H1 (cell line): ENCODE results near the gene SLC8A1. TPM values are rescaled to one million over a fixed set of nuclear protein-coding genes. Genes with fewer than 3 reads are reported as not detected.

Source experiments
- CTCF ChIA-PET: fragments of 300-600 bp; sonication (Branson Sonifier 250); formaldehyde crosslinking; loops from one replicate; lab custom pipeline; 2021; ENCODE audit not compliant: partially characterized antibody; lab: Charles Lee
- POLR2A ChIA-PET: fragments of 300-600 bp; sonication (Branson Sonifier 250); formaldehyde crosslinking; loops from one replicate; lab custom pipeline; 2021; ENCODE audit warnings: inconsistent platforms; ENCODE audit not compliant: partially characterized antibody; lab: Charles Lee
- DNase-seq, 2 experiments: peaks; one replicate each; pipeline versions ENCODE4 v3.0.0 to v3.0.0-alpha.2; 2010 to 2022; ENCODE audit warnings: low spot score in 2 of 2, low read depth in 1 of 2, mixed read lengths in 1 of 2
- FAIRE-seq: peaks from 2 replicates; lab custom pipeline; 2011; peaks lifted over from hg19 to GRCh38; lab: Jason Lieb, UNC
- H2AFZ ChIP-seq: 2 replicates; pipeline ENCODE4 v1.8.1; 2012; ENCODE audit warnings: low read length, inconsistent platforms
- H2AK5ac ChIP-seq: 2 replicates; pipeline ENCODE4 v1.6.1; 2013; ENCODE audit warnings: low read depth, low read length
- H2BK120ac ChIP-seq: replicated peaks from 2 replicates; pipeline ENCODE3; 2013; ENCODE audit warnings: low read depth, low read length, inconsistent platforms
- H2BK12ac ChIP-seq: 2 replicates; pipeline ENCODE4 v1.6.1; 2013; ENCODE audit warnings: low read depth, low read length
- H2BK15ac ChIP-seq: 2 replicates; pipeline ENCODE4 v1.6.1; 2013; ENCODE audit warnings: low read length
- H2BK20ac ChIP-seq: 2 replicates; pipeline ENCODE4 v1.6.1; 2013; ENCODE audit warnings: low read length
- H2BK5ac ChIP-seq: 2 replicates; pipeline ENCODE4 v1.6.1; 2013; ENCODE audit warnings: low read depth, low read length
- H3K14ac ChIP-seq: 2 replicates; pipeline ENCODE4 v1.6.1; 2013; ENCODE audit warnings: inconsistent platforms; ENCODE audit not compliant: insufficient read length
- H3K18ac ChIP-seq: 2 replicates; pipeline ENCODE4 v1.6.1; 2013; ENCODE audit warnings: low read length; ENCODE audit errors: extremely low read depth
- H3K23ac ChIP-seq: 2 replicates; pipeline ENCODE4 v1.6.1; 2013; ENCODE audit warnings: inconsistent platforms; ENCODE audit not compliant: insufficient read length
- H3K23me2 ChIP-seq: 2 replicates; pipeline ENCODE4 v1.6.1; 2013; ENCODE audit warnings: low read depth, low read length
- H3K27ac ChIP-seq: 2 replicates; pipeline ENCODE4 v1.6.1; 2011; ENCODE audit warnings: low read depth, low read length, inconsistent platforms
- H3K27me3 ChIP-seq, 4 experiments: replicated peaks in 1 of 4; 1 replicate in 1 of 4; 2 replicates in 3 of 4; pipeline versions ENCODE4 v1.6.1 to v1.8.1; 2011 to 2013; ENCODE audit warnings: low read length in 3 of 4, mild to moderate bottlenecking in 3 of 4, inconsistent platforms in 2 of 4, mixed read lengths in 2 of 4, moderate library complexity in 1 of 4; ENCODE audit not compliant: control insufficient read depth in 3 of 4, insufficient read depth in 3 of 4; ENCODE audit errors: extremely low read depth in 1 of 4
- H3K36me3 ChIP-seq, 4 experiments: 2 replicates each; pipeline versions ENCODE4 v1.6.1 to v1.8.1; 2011 to 2013; ENCODE audit warnings: mild to moderate bottlenecking in 4 of 4, low read length in 3 of 4, moderate library complexity in 2 of 4, control low read depth in 1 of 4, inconsistent platforms in 1 of 4; ENCODE audit not compliant: insufficient read depth in 4 of 4, control insufficient read depth in 2 of 4
- H3K4ac ChIP-seq: replicated peaks from 2 replicates; pipeline ENCODE3; 2013; ENCODE audit warnings: low read length, low read depth, mixed read lengths, inconsistent platforms; ENCODE audit not compliant: insufficient read length
- H3K4me1 ChIP-seq, 4 experiments: replicated peaks in 1 of 4; 1 replicate in 1 of 4; 2 replicates in 3 of 4; pipeline versions ENCODE4 v1.6.1 to v1.8.1; 2011 to 2013; ENCODE audit warnings: low read length in 3 of 4, inconsistent platforms in 2 of 4, mixed read lengths in 1 of 4; ENCODE audit not compliant: insufficient read depth in 4 of 4, control insufficient read depth in 3 of 4
- H3K4me2 ChIP-seq, 2 experiments: 2 replicates each; pipeline versions ENCODE4 v1.6.1 to v1.8.1; 2011 to 2013; ENCODE audit warnings: low read depth in 2 of 2, low read length in 2 of 2, control low read depth in 1 of 2, inconsistent platforms in 1 of 2, mild to moderate bottlenecking in 1 of 2; ENCODE audit not compliant: insufficient read depth in 1 of 2
- H3K4me3 ChIP-seq, 4 experiments: fragments of 200-600, 300-600 bp in 1 of 4; sonication (generic), shearing (Covaris generic), sonication (Bioruptor Twin) in 1 of 4; 2 replicates each; pipeline versions ENCODE4 v1.5.1 to v1.8.1; 2011 to 2016; ENCODE audit warnings: low read length in 4 of 4, low read depth in 3 of 4, control low read depth in 2 of 4, inconsistent platforms in 2 of 4, mild to moderate bottlenecking in 2 of 4, mixed read lengths in 1 of 4, moderate library complexity in 1 of 4; ENCODE audit not compliant: insufficient read depth in 2 of 4; ENCODE audit errors: extremely low read depth in 1 of 4
- H3K56ac ChIP-seq: replicated peaks from 2 replicates; pipeline ENCODE3; 2013; ENCODE audit warnings: low read depth, mild to moderate bottlenecking, mixed read lengths, low read length, inconsistent platforms; ENCODE audit not compliant: insufficient read length
- H3K79me1 ChIP-seq: 2 replicates; pipeline ENCODE4 v1.6.1; 2013; ENCODE audit warnings: low read depth, low read length, control low read depth
- H3K79me2 ChIP-seq, 2 experiments: 2 replicates each; pipeline versions ENCODE4 v1.6.1 to v1.8.1; 2012 to 2013; ENCODE audit warnings: low read length in 2 of 2, mild to moderate bottlenecking in 2 of 2, inconsistent platforms in 1 of 2; ENCODE audit not compliant: insufficient read depth in 2 of 2, control insufficient read depth in 1 of 2
- H3K9ac ChIP-seq, 4 experiments: replicated peaks in 1 of 4; 1 replicate in 1 of 4; 2 replicates in 3 of 4; pipeline versions ENCODE4 v1.6.1 to v1.8.1; 2011 to 2013; ENCODE audit warnings: low read depth in 3 of 4, low read length in 3 of 4, control low read depth in 2 of 4, mild to moderate bottlenecking in 2 of 4, moderate library complexity in 2 of 4, inconsistent platforms in 1 of 4; ENCODE audit errors: extremely low read depth in 1 of 4
- H3K9me3 ChIP-seq, 2 experiments: 2 replicates each; pipeline versions ENCODE4 v1.6.1 to v1.8.1; 2012 to 2013; ENCODE audit warnings: mild to moderate bottlenecking in 2 of 2, moderate library complexity in 2 of 2, control low read depth in 1 of 2, inconsistent platforms in 1 of 2, low read depth in 1 of 2, low read length in 1 of 2, mixed read lengths in 1 of 2; ENCODE audit not compliant: insufficient read depth in 2 of 2
- H4K20me1 ChIP-seq, 2 experiments: replicated peaks in 1 of 2; 2 replicates each; pipeline versions ENCODE3 to v1.8.1; 2011 to 2013; ENCODE audit warnings: inconsistent platforms in 2 of 2, low read length in 2 of 2, mild to moderate bottlenecking in 1 of 2; ENCODE audit not compliant: insufficient read depth in 2 of 2, control insufficient read depth in 1 of 2
- H4K5ac ChIP-seq: 2 replicates; pipeline ENCODE4 v1.6.1; 2013; ENCODE audit warnings: low read length, low read depth, mixed read lengths, inconsistent platforms; ENCODE audit not compliant: insufficient read length
- H4K8ac ChIP-seq: 2 replicates; pipeline ENCODE4 v1.8.0; 2013; ENCODE audit warnings: mild to moderate bottlenecking, moderate library complexity, low read length, inconsistent platforms; ENCODE audit not compliant: insufficient read depth; ENCODE audit errors: extremely low read depth
- H4K91ac ChIP-seq: replicated peaks from 2 replicates; pipeline ENCODE3; 2013; ENCODE audit warnings: low read length, mixed read lengths, inconsistent platforms; ENCODE audit not compliant: insufficient read length
- CBX5 ChIP-seq: fragments of 300-800, 300-1000 bp; sonication (generic); IDR thresholded peaks from 2 replicates; pipeline ENCODE4 v1.7.1; 2016; ENCODE audit warnings: antibody characterized with exemption, low read length, low read depth
- CEBPB ChIP-seq: IDR thresholded peaks from 2 replicates; pipeline ENCODE4 v1.6.1; 2012; ENCODE audit warnings: low read depth, low read length
- CREB1 ChIP-seq: IDR thresholded peaks from 2 replicates; pipeline ENCODE4 v1.6.1; 2012; ENCODE audit warnings: inconsistent platforms
- FOSL1 ChIP-seq: IDR thresholded peaks from 2 replicates; pipeline ENCODE4 v1.6.1; 2011; ENCODE audit warnings: mild to moderate bottlenecking, low read depth, low read length, moderate library complexity; ENCODE audit not compliant: insufficient read depth
- HDAC2 ChIP-seq, 2 experiments: fragments of 300-600 bp in 1 of 2; sonication (generic) in 1 of 2; IDR thresholded peaks; 2 replicates each; pipeline ENCODE4 v1.6.1; 2011 to 2012; ENCODE audit warnings: low read depth in 2 of 2, low read length in 2 of 2, mild to moderate bottlenecking in 2 of 2, moderate library complexity in 2 of 2, borderline replicate concordance in 1 of 2, inconsistent platforms in 1 of 2
- JUN ChIP-seq: IDR thresholded peaks from 2 replicates; pipeline ENCODE4 v1.6.1; 2011; ENCODE audit warnings: low read depth, mild to moderate bottlenecking, improper control_type of control experiment, low read length
- KDM1A ChIP-seq: fragments of 200-600, 300-600 bp; sonication (generic); IDR thresholded peaks from 2 replicates; pipeline ENCODE4 v1.7.1; 2016; ENCODE audit warnings: mild to moderate bottlenecking, low read length, borderline replicate concordance
- MAFK ChIP-seq: IDR thresholded peaks from 2 replicates; pipeline ENCODE4 v1.6.1; 2012; ENCODE audit warnings: low read depth, mild to moderate bottlenecking, improper control_type of control experiment, low read length
- PHF8 ChIP-seq: fragments of 200-600 bp; sonication (generic); conservative IDR thresholded peaks from 2 replicates; pipeline ENCODE4 v1.7.1; 2012; ENCODE audit warnings: low read depth, mild to moderate bottlenecking, inconsistent platforms, low read length, moderate library complexity
- TAF7 ChIP-seq: optimal IDR thresholded peaks from 2 replicates; pipeline ENCODE3; 2011; ENCODE audit warnings: low read depth, mild to moderate bottlenecking, inconsistent platforms, low read length, moderate library complexity, borderline replicate concordance
- ZNF274 ChIP-seq: IDR thresholded peaks from 2 replicates; pipeline ENCODE4 v1.7.0; 2012; ENCODE audit warnings: low read length, borderline replicate concordance; ENCODE audit errors: extremely low read depth
- WGBS, 2 experiments: shearing (Covaris generic) in 1 of 2; methylation state at CpG; one replicate each; pipeline versions ENCODE4 v1.1.6 to v1.1.7; 2013 to 2015; ENCODE audit warnings: low lambda C conversion rate in 2 of 2, mixed read lengths in 2 of 2, inconsistent platforms in 1 of 2, low coverage in 1 of 2, missing lambda C conversion rate in 1 of 2; ENCODE audit not compliant: insufficient replicate concordance in 2 of 2, insufficient coverage in 1 of 2, insufficient read length in 1 of 2; ENCODE audit errors: extremely low coverage in 1 of 2, missing lambda C conversion rate in 1 of 2; 5-methylcytosine and 5-hydroxymethylcytosine counted together
- polyA plus RNA-seq, 7 experiments: library from polyadenylated mRNA; depleted of rRNA in 3 of 7; stranded (reverse) in 5 of 7; unstranded in 2 of 7; fragments of >200 nt in 5 of 7; fragments of 200-250 nt in 2 of 7; gene quantifications; 1 replicate in 5 of 7; 2 replicates in 1 of 7; 4 replicates in 1 of 7; pipeline versions ENCODE4 v1.2.1 to v1.2.3, GENCODE V29; 2011 to 2013; ENCODE audit warnings: missing spikeins in 2 of 7, mixed read lengths in 2 of 7
- total RNA-seq: library from RNA; stranded (reverse); fragmentation: NEBNext Ultra II Directional; extraction: Animal tissue kit (Norgen Biotek cat#: 25700); gene quantifications from 2 replicates; pipeline ENCODE4 v1.2.1, GENCODE V29; 2021
- TF ChIP-seq, protein P1 (sequence below), 3 experiments: IDR thresholded peaks; 1 replicate in 2 of 3; 2 replicates in 1 of 3; pipeline versions ENCODE4 v1.5.1 to v1.6.1; 2011; ENCODE audit warnings: low read length in 3 of 3, mild to moderate bottlenecking in 3 of 3, inconsistent platforms in 2 of 3, low read depth in 1 of 3, moderate library complexity in 1 of 3; ENCODE audit not compliant: insufficient read depth in 1 of 3; ENCODE audit errors: control extremely low read depth in 1 of 3

The SLC8A1 gene
- total and polyA plus RNA-seq, 2 of the 8 experiments (the other 6 are each of a cell fraction or from before 2014, with no cell fraction given) = 0.68 to 3.6 TPM

DNA sequence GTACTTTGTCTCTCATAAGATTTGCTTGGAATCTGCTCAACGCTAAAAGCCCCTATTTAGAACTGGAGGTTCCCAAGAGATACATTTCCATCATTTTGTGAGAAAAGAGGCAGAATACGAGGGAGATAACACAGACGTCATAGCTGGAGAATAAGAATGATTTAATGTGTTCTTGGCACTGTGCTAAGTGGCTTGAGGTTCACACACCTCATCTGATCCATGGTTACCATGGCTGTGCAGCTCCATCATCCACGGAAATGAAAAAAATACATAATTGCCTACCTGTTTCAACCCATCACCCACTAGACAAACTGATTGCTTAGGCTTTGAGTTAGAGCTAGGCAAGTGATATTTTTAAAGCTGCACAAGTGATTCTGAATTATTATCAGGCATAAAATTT lies 227.6 kb downstream of the SLC8A1 start:
- Histone ChIP-seq H3K79me2 (no peaks in the 10 kb centered on the region), H2BK5ac (no peak overlapping the region), H3K27me3 (no peaks in the 10 kb centered on the region), H2AK5ac (no peak overlapping the region), H3K27ac (no peak overlapping the region), H3K9ac (no peak overlapping the region), H3K4me3 (no peak overlapping the region), H3K4me1 (peaks cover 0 to 5% (median 3%) of the 10 kb centered on the region in 4 experiments; a peak in 4 of 7 replicates), H3K23me2 (no peaks in the 10 kb centered on the region), H3K79me1 (no peaks in the 10 kb centered on the region), H3K9me3 (0 out of 4 replicates have a peak, but pooled peaks cover 0 to 2% of the 10 kb centered on the region in 2 experiments), H2BK15ac (no peak overlapping the region), H3K56ac (no peak overlapping the region), H3K18ac (no peak overlapping the region), H2BK120ac (no peak overlapping the region), H4K5ac (no peak overlapping the region), H4K8ac (no peak overlapping the region), H4K91ac (no peak overlapping the region), H2BK20ac (no peak overlapping the region), H3K23ac (no peak overlapping the region), H3K36me3 (no peaks in the 10 kb centered on the region), H3K4me2 (no peak overlapping the region), H2AFZ (no peak overlapping the region), H3K14ac (no peak overlapping the region), H3K4ac (no peak overlapping the region), H2BK12ac (no peak overlapping the region), H4K20me1 (no peaks in the 10 kb centered on the region)
- WGBS, 2 experiments = 93% methylated on average over 4 of the region's 4 CpGs; no CpG with 5 or more reads in 1 of the 2 experiments
- FAIRE-seq (no peak), DNase-seq (no peak)
- CTCF ChIA-PET = interaction anchor here (1.1 to 1.9 kb wide), 2 partner anchors 19 to 331 kb away, joined by 3 to 6 read pairs; no protein-coding TSS in a partner anchor
- POLR2A ChIA-PET = no interaction called here
- no peak for TF ChIP-seq MAFK
- no peak for TF ChIP-seq CEBPB
- TF ChIP-seq KDM1A = no peak
- TF ChIP-seq TAF7 = no peak
- TF ChIP-seq CREB1 = no peak
- TF ChIP-seq PHF8 = no peak
- TF ChIP-seq FOSL1 = no peak
- TF ChIP-seq ZNF274 = no peak
- TF ChIP-seq JUN = no peak
- TF ChIP-seq, protein P1, sequence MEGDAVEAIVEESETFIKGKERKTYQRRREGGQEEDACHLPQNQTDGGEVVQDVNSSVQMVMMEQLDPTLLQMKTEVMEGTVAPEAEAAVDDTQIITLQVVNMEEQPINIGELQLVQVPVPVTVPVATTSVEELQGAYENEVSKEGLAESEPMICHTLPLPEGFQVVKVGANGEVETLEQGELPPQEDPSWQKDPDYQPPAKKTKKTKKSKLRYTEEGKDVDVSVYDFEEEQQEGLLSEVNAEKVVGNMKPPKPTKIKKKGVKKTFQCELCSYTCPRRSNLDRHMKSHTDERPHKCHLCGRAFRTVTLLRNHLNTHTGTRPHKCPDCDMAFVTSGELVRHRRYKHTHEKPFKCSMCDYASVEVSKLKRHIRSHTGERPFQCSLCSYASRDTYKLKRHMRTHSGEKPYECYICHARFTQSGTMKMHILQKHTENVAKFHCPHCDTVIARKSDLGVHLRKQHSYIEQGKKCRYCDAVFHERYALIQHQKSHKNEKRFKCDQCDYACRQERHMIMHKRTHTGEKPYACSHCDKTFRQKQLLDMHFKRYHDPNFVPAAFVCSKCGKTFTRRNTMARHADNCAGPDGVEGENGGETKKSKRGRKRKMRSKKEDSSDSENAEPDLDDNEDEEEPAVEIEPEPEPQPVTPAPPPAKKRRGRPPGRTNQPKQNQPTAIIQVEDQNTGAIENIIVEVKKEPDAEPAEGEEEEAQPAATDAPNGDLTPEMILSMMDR (IDR thresholded peaks at IDR 0.05; ENCODE audit: control extremely low read depth in 1 of 3, insufficient read depth in 1 of 3, low read depth in 1 of 3, low read length in 3 of 3) = no peak
- TF ChIP-seq CBX5 = no peak
- no peak for TF ChIP-seq HDAC2 (IDR thresholded peaks at IDR 0.05; ENCODE audit: borderline replicate concordance in 1 of 2, low read depth in 2 of 2, low read length in 2 of 2)
